GM18526 (cell line): ENCODE data around the gene STARD3.

Experiments used
- POLR2A ChIP-seq: IDR thresholded peaks from 3 replicates; pipeline ENCODE4 v1.6.1; 2011; ENCODE audit not compliant: insufficient read length; ENCODE audit errors: extremely low read depth

STARD3 gene

GRCh38 chr17:39676198-39676819, 39.4 kb downstream of the STARD3 start:
- TF ChIP-seq POLR2A: no peak

DNA sequence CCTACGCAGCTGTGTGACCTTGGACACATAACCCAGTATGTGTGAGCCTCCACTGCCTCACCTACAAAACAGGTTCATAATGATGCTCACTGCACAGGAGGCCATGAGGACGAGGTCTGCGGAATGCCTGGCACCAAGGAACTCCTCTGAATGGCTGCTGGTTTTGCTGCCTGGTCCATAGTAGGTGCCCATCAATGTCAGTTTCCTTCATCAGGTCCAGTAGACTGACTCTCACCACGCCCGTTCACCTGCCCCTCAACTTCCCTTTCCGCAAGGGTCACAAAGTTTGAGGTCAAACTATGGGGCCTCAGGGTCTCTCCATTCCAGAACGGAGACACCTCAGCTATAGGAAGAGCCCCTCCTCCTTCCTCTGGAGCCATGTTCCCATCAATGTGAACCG, 40.1 kb downstream of the STARD3 start:
- no peak for TF ChIP-seq POLR2A

GRCh38 chr17:39677542-39678339, 40.8 kb downstream of the STARD3 start:
- no peak for TF ChIP-seq POLR2A

DNA sequence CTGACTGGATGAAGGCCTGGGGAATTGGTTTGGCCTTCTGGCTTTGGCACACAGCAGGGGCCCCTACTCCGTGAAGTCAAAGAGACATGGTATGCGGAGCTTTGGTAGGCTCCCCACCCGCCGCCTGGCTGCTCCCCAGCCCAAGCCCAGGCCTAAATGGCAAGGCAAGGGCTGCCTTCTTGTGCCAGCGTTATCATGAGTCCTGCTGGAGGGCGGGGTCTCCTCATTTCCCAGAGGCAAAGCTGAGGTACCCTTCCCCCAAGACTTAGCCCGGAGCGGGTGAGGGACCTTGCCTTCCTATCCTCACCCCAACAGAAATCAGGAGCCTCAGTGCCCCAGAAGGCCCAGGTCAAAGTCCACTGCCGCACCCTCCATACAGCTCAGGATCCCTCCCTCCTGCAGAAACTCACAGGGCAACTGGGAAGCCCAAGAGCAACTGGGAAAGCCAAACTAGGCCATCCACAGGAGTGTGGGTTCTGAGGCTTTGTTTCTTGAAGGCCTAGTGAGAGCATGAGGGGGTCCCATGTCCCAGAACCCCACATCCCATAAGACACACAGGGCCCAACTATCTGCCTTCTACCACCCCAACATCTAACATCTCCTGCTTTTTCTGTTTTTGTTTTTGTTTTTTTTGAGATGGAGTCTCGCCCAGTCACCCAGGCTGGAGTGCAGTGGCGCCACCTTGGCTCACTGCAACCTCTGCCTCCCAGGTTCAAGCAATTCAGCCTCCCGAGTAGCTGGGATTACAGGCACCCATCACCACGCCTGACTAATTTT, 41.6 kb downstream of the STARD3 start:
- TF ChIP-seq POLR2A: no peak

DNA sequence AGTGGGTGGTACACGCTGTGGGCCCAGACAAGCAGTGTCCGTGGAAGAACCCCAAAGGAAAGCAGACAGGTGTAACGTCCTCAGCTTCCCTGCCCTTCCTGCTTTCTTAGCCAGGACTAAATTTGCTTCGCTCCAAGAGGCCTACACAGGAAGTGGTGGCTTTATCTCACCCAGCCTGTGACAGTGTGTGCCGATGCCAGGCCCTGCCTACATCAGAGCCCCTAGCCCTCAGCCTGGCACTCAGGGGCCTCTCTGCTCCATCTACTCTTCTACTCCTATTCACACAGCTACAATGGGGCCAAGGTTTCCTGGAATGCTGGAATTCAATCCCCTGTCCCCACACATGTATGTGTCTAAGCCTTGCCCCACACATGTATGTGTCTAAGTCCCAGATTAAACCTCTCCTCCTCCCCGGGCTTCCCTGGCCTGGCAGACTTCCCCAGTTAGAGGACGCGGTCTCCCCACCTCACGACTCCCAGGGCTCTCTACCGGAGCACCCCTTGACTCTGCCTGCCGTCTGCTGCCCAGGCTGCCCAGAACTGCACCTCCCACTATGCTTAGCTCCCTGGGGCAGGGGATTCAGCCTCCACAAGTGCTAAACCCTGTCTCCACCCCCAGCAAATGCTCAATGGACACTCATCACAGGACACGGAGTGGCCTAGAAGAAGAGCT, 42.7 kb downstream of the STARD3 start:
- TF ChIP-seq POLR2A: no peak

DNA sequence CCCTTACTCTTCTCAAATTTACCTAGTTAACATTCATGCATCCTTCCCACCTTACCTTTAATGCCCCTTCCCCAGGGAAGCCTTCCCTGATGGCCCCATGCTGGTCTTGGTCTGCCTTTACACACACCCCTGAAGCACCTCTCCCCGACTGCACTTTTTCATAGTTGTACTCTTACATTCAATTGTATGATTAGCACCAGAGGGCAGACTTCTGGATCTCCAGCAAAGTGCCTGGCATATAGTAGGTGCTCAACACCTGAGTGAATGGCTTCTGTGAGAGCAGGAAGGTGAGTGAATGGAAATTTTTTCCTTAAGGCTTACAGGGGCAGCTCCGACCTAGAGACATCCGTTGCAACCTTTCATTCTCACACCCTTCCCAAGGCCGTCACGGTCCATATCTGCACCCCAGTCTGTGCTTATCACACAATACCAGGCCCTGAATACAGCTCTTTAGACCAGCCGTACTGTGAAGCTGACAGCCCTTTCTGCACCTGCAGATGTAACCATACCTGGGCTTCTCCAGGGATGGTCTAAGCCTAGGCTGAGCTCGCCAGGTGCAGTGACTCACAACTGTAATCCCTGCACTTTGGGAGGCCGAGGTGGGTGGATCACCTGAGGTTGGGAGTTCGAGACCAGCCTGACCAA, 46.5 kb downstream of the STARD3 start:
- no peak for TF ChIP-seq POLR2A

DNA sequence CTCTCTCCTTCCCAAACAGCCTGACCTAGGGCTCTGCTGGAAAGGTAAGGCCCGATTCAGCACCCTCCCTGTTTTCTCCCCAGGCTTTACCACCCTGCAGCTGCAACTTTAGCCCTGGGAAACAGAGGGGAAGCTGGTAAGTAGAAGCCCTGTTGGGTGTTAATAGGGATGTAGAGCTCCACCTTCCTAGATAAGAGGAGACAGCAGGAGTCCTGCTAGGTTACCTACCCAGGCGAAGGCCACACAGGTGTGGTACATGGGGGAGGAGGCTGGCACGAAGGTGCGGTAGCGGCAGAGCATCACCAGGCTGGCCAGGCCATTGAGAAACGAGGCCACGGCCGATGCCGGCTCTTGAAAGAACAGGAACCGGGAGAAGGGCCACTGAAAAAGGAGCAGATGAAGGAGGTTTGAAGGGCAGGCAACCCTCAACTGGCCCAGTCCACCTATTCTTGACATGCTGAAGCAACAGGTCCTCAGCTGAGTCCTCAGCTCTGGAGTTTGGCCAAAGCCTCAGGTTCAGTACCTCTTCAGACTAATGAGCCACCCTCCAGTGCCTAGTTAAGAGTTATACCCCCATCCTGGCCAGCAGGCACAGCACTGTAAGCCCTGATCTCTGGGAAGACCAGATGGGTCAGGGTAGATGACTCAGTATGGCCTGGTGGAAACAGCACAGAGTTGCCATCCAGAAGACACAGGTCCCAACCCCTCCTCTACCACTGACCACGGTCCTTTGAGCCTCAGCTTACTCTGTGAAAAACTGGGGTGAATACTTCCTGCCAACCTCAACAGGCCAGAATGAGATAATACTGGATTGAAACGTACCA, 47.6 kb downstream of the STARD3 start:
- no peak for TF ChIP-seq POLR2A

DNA sequence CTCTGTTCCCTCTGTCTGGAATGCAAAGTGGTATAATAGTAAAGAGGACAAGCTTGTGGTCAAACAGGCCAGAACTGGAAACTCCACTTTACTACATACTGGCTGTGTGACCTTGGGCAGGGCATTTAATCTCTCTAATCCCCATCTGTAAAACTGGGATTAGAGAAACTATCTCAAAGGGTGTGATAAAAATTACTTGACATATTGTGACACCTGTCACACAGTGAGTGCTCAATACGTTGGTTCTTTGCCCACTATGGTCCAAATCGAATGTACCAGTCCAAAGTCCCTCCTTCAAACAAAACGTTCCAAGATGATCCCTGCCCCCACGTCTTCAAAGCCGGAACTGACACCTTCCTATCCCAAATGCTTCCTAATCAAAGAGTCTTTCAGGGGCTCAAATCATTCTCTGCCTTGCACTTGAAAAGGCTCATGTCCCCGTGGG, 50.2 kb downstream of the STARD3 start:
- TF ChIP-seq POLR2A: no peak

DNA sequence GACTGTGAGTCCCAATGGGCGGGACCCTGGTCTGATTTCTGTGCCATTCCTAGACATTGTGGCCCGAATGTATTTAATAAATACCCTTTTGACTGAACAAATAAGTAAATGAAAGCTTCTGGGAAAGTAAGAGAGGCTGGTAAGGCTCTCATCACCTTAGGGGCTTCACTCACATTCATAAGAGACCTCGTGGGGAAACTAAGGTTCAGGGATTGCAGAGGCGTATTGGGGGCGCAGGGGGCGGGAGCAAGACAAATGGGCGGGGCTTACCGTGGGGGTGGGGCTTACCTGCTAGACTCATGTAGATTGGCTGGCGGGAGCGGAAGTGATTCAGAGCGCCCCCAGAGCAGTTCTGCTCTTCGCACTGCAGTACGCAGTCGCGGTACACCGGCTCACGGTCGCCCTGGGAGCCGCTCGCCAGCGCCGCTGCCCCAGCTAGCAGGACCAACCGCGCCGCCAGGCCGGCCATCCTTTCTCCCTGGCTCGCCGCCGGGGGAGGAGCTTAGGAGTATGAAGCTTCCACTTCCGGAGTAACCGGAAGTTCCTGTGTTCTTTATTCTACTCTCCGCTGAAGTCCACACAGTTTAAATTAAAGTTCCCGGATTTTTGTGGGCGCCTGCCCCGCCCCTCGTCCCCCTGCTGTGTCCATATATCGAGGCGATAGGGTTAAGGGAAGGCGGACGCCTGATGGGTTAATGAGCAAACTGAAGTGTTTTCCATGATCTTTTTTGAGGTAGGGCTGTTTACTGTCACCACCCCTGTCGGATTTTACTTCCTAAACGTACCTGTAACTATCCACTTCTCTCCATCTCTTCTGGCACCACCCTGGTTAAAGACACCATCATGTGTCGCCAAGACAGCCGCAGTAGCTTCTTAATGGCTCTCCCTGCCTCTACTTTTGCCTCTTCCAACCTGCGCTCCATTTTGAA, 50.9 kb downstream of the STARD3 start, which contains the start of gene PGAP3:
Gene PGAP3, minus strand, starts transcription at position 512 of the 929 bp plus-strand sequence. Its CDS starts 43 bp downstream, at position 469.
- TF ChIP-seq POLR2A: peak; percentile 69

GRCh38 chr17:39688475-39688835, 51.5 kb downstream of the STARD3 start:
- no peak for TF ChIP-seq POLR2A

DNA sequence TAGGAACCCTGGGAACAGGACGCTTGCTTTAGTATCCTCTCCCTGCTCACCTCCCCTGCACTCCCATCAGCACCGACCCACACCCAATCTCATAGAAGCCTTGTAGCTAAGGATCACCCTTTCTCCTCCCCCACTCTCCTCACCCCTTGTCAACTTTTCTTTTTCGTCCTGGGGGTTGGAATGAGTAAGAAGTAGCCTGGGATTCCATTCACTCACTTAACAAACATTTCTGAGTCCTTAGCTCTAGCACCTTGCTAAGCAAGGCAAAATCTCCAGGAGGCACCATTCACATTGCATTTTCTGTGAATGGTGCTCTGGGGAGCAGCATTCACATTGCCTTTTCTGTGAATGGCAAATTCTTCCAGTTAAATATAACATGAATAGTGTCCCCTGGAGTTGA, 52.0 kb downstream of the STARD3 start:
- TF ChIP-seq POLR2A: no peak

DNA sequence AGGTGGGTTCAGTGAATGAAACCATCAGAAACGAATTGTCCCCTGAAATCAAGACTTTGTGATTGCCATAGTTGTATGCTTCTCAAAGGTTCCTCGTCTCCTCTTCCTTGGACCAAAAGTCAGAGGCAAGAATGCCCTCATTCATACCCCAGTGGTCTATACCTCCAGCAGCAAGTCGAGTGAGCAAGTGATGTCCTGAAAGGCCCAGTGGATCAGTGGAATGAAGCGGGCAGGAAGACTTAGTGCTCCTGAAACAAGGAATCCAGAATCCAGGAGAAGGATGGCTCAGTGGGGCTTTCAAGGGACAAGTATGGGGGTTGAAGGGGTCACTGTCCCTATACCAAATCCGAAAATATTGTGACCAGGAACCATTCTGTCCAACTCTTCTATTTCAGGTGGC, 57.6 kb downstream of the STARD3 start:
- no peak for TF ChIP-seq POLR2A

DNA sequence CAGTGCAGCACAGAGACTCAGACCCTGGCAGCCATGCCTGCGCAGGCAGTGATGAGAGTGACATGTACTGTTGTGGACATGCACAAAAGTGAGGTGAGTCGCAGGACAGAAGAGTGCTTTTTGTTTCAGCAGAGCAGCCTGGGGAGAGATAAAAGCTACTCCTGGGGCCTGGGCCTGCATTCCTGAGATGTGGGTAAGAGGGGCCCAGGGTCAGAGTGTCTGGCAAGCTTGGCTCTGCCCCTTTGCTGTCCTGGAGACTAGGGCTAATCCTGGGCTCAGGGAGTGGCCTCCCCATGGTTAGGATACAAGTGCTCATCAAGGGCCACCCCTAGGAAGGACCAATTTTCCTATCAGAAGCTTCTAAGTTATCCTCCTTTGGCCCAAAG, 58.1 kb downstream of the STARD3 start:
- TF ChIP-seq POLR2A: no peak
